GM18511 (cell line): ENCODE results near the gene PLA2G4A.

Experiments used
- ATAC-seq: cut with Tn5 transposase; IDR thresholded peaks from one replicate; pipeline ENCODE4 v1.9.1; 2021; ENCODE audit warnings: mild to moderate bottlenecking, moderate library complexity; ENCODE audit not compliant: unreplicated experiment

Gene PLA2G4A

DNA sequence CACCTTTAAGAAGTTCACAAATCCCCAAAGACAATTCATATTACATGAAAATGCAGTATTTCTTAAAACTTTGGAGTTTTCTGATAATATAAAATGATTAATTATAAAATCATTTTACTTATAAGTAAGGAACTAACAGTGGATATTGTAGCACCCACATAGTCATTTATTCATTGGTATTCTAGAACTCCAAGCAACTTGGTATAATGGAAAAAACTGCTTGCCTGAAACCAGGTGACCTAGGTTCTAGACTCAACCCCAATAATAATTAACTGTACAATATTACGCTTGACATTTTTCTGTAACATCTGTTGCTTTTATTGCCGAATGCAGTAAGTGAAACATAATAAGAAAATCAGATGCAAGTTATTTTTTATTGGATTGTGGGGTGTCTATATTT, 2.4 kb downstream of the PLA2G4A start:
- ATAC-seq: no peak

DNA sequence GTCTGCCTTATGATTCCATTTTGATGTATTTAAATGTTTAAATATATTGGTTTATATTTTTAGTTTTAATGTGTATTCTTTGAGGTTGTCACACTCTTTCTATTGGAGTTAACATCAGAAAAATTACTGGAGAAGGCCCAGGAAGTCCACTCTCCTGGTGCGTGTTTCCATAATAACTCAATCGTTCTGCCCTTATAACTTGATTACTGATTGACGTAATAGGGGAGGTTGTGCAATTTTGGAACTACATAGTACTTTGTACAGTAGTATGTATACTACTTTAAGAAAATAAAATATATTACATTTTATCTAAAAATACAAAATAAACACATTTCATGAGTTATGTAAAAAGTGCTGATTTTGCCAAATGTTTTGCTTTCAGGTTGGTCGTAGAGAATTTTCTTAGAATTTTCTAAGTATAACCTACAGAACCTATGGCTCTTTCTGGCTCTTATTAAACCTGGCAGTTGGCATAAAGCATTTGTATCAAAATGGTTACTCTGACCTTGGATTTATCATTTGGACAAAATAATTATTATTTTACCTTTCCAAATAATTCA, 5.7 kb downstream of the PLA2G4A start:
- ATAC-seq: no peak

DNA sequence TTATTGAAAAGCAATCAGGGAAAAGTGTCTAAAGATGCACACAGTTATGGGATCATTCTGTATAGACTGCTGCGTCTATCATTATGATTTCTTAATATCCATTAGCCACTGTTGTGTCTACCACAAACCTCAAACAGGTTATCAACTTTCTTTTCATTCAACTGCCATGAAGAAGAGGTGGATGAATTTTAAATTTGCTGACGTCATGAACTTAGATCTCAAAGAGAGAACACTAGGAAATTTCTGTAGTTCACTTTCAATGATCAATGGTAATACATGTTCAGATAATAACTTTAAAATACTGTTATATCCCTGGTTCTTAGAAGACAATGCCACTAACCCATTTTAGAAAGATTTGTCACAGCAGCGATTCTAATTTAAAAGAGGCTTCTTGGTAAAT, 6.7 kb downstream of the PLA2G4A start:
- ATAC-seq: no peak

DNA sequence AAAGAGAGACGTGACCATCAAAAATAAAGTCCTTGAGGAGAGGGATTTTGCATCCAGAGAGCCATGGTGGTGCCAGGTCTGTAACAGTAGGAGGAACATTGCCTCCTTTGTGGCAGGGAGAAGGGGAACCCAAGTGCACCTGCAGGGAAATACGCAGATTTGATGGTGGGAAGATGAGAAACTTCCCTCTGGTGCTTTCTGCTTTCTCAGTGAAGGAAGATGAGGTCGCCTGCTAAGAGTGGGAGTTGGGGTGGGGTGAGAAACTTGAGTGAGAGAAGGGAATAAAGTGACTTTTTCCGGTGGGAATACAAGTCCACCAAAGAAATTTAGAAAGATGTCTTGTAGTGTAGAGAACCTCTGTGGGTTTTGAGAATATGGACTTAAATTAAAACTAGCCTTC, 9.1 kb downstream of the PLA2G4A start:
- no peak for ATAC-seq

DNA sequence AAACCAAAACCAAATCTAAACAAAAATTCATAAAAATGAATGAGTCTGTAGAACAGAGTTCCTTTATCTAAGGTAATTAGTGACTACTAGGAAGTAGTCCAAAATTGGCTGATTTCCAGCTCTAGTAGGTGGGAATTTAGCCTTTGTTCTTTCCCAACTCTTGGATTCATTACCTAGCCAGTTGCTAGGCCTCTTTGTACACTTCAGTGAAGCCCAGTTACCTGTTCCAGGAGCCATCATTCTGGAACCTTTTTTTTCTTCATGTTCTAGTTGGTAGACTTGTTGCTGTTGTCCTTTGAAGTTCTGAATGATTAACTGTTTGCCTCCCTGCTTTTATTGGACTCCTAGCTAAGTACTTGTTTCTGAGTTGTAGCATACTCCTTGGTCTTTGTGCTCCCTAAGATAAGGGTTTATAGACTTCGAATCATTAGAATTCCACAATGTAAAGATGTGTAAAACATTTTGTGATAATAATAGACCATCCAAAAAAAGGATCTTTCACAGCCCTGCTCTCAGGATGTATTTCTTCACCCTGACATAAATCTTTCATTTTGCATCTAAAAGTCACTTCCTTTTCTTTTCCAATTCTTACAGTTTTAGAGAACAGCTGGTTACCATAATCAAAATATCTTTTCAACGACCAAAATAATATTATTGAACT, 9.8 kb downstream of the PLA2G4A start:
- ATAC-seq: no peak

DNA sequence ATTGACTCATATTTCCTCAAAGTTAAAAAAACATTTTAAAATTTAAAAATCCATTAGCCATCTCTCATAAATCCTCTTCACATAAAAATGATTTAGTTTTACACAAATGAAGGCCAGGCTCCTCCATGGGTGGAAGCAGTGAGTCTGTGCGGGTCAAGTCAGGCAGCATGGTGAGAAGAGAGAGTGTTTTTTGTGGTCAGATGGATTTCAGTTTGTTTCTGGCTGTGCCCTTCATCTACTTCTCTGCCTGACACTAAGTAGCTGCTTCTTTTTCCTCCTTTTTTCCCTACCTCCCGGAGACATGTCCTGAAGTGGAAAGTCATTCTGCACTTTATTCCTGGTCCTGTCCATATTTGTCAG, 10.3 kb downstream of the PLA2G4A start:
- peak; percentile 58 for ATAC-seq

DNA sequence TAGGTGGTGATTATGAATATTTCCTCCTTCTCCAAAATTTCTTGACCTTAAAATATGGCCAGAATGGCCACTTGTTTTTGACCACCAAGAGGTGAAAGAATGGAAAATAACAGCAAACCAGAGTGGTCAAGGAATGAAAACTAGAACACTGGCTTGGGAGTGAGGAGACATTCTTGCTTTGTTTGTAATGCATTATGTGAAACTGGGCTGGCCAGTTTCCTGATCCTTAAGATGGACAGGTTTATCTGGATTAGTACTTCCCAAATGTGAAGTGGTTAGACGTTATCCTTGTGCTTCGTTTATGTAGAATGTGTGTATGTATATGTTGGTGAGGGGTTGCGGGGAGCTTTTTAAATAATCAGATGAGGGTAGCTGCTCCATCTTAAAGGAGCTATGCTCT, 12.8 kb downstream of the PLA2G4A start:
- no peak for ATAC-seq

DNA sequence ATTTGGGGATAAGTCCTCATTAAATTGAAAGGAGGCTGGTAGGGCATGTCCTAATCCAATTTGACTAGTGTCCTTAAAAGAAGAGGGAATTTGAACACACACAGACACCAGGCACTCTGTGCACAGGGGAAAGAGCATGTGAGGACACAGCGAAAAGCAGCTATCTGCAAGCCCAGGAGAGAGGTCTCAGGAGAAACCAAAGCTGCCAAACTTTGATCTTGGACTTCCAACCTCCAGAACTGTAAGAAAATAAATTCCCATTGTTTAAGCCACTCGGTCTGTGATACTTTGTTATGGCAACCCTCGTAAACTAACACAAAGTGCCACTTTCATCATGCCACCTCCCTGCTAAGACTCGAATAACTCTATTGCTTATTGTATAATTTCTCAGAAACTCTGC, 13.8 kb downstream of the PLA2G4A start:
- no peak for ATAC-seq

DNA sequence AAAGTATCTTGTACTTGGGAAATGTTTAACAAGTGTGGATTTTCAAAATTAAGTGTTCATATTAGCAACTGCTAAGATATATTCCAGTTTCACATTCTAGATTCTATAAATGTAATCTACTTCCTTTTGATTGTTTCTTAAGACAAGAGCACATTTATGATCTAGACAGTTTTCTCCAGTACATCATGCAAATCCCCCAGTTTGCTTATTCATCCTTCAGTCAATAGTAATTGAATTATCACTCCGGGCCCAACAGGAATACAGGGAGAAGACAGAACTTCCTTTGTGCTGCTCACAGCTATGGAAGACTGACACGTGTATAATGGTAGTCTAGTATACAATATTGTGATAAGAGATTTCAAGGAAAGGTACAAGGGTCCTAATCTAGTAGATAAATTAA, 14.5 kb downstream of the PLA2G4A start:
- ATAC-seq: no peak

DNA sequence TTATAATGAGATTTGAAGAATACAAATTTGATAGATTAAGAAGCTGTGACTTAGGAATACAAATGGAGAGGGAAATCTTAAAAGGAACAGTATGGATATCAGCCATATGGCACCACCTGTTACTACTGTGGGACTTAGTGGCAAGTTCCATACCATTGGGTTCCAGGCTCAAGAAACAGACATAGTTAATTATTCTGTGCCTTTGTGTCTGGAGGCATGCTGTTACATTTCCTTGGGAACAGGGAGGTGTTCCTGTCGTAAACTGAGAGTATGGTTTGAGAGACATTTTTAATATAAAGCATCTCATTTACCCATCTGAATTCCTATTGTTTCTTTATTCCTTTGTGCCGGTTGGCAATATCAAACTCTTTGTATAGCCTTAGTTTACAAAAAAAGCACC, 15.2 kb downstream of the PLA2G4A start:
- no peak for ATAC-seq

DNA sequence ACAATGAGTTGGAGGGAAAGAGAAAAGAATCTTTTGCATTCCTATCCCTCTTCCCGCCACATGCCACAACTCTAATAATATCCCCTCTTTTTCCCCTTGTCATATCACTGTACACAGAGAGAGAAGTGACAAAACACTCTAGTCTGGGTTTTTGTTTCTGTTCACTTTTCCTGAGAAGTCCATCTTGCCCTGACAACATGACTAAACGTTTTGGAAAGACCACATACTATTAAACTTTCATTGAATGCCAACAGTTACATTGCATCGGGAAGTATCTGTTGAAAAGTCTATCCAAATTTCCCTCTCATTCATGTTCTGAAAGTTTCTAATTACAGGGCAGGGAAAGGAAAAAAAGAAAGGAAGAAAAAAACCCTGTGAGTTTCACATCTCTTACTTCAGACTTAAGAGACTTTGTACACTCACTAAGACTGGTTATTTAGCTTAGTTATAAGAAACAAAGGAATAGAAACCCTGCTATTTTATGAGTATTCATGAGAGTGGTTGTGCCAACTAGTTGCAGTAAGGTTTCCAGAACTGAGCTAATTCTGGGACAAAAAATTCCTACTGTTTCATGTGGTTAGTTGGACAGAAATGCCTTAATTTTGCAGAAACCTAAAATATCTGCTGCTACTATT, 16.9 kb downstream of the PLA2G4A start:
- no peak for ATAC-seq

DNA sequence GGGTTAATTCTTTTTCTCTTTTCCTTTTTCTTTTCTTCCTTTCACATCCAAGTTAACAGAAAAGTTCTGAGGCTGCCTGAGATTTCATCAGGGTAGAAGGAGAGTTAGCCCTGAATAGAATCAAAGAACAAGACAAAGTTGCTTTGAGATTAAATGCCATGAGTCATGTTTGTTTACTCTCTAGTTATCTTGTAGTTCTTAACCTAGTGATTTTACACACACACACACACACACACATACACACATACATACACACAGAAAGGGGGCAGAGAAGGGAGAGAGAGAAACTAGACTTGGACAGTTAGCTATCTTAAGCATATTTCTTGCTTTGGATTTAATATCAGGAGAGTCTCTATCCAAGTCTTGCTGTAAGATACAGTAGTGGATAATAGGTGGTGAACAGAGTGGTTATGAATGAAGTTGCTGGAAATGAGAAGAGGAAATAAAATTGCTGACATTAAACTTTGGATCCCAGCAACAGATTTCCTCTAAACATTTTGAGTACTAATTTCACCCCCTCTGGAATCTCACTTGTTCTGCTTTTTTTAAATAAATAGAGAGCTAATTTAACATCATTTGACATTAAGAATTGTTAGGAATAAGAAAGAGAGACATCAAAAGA, 19.9 kb downstream of the PLA2G4A start:
- no peak for ATAC-seq

DNA sequence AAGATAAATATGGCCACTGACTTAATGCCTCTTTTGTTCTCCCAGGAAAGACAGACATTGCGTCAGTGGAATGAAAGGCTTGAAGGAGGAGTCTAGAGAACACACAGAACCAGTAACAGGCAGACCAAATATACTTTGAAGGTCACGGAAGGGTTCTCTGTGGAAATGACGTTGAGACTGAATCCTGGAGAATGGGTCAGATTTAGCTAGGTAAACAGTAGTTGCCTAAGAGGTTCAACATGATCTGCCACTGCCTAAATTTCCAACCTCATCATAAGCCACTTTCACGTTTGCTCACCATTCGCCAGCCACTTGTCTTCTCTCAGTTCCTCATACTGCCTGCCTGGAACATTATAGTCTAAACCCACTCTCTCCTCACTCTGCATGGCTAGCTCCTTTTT, 20.5 kb downstream of the PLA2G4A start:
- peak; percentile 95 for ATAC-seq

DNA sequence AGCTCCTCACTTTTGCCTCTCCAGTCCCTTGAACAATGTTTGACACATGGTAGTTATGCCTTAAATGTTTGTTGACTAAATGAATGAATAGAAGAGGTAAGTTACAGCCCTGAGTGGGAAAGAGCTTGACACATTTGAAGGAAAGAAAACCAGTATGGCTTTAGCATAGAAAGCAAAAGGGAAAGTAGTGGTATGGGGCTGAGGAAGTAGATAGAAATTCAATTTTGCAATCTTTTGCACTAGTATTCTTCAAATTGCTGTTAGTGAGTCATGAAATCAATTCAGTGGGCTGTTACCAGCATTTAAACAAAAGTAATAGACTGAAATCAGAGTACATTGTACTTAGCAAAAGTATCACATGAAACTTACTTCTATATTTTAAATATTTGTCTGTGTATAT, 21.1 kb downstream of the PLA2G4A start:
- ATAC-seq: peak; percentile 57

DNA sequence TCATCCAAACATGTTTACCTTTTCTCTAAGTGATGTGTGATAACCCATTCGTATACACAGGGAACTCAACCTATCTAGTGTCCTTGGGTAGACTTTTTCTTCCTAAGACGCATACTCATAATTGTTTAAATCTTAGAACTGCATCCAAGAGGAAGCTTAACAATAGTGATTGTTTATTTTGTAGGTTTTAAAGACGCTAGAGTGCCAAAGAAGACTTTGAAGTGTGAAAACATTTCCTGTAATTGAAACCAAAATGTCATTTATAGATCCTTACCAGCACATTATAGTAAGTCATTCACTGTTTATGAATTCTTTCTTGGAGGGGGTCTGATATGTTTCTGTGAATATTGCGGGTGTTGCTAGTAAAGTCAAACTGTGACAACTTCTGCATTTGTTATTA, 25.4 kb downstream of the PLA2G4A start:
- ATAC-seq: no peak

DNA sequence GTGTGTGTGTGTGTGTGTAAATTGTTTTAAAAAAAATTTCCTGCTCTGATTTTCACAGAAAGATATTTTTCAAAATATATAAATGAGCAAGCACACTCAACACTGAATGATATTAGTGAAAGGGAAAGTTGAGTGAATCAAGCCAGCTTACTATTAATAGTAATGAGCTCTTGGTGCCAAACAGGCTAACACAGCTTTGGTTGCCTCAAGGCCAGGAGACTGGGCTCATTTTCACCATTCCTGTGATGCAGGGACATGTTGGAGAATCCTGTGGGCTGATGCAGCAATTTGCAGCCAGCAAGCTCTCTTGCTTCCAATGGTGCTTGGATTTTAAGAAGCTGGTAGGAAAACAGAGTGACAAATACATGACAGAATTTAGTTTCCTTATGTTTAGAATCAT, 30.2 kb downstream of the PLA2G4A start:
- peak; percentile 55 for ATAC-seq

DNA sequence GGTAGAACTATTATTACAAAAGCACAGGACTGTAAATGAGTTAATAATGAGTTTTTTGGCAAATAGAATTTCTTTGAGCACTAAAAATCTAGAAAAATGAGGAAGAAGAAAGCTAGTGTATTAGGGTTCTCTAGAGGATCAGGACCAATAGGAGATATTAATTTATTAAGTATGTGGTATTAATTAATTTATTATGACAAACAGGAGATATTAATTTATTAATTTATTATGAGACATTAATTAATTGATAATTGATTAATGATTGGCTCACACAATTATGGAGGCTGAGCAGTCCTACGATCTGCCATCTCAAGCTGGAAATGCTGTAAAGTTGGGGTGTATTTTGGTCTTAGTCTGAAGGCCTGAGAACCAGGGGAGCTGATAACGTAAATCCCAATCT, 31.2 kb downstream of the PLA2G4A start:
- no peak for ATAC-seq

DNA sequence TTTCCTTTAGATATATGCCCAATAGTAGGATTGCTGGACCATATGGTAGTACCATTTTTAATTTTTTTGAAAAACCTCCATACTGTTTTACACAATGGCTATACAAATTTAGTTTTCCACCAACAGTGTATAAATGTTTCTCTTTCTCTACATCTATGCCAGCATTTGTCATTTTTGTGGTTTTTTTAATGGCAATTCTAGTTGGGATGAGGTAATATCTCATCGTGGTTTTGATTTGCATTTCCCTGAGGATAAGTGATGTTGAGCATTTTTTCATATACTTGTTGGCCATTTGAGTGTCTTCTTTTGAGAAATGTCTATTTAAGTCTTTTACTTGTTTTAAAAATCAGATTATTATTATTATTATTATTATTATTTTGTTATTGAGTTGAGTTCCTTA, 35.5 kb downstream of the PLA2G4A start:
- no peak for ATAC-seq

DNA sequence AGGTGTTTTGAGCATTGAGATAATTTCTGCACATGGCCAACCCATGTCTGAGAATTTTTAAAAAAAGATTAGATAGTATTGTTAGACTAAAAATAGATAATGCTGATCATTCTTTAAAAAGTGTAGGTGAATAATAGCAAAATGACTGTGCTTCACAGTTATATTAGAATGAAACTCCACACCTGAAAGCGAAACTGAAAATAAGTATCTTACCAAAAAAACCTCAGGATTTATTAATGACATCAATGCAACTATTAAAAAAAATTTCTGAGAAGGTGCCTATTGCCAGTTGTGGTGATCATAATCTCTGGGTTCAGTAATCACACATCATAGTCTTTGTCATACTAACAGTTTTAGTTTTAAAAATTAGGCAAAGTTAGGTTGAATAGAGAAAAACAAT, 36.5 kb downstream of the PLA2G4A start:
- ATAC-seq: peak; percentile 93

DNA sequence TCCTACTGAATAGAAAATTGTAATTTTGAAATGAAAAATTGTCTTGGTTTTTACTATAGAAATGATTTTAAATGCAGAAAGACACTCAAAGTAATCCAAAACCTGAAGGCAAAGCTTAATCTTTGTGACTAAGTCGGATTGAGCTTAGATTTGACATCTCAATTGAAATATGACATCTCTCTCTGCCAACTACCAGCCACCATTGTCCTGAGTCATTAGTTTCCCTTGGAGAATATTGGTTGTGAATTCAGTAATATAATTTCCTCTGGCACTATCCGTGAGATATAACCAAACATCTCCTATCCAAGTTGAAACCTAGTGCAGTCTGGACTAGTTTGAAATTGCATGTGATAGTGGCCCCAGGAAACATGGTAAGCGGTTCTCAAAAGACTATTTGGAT, 37.1 kb downstream of the PLA2G4A start:
- no peak for ATAC-seq

DNA sequence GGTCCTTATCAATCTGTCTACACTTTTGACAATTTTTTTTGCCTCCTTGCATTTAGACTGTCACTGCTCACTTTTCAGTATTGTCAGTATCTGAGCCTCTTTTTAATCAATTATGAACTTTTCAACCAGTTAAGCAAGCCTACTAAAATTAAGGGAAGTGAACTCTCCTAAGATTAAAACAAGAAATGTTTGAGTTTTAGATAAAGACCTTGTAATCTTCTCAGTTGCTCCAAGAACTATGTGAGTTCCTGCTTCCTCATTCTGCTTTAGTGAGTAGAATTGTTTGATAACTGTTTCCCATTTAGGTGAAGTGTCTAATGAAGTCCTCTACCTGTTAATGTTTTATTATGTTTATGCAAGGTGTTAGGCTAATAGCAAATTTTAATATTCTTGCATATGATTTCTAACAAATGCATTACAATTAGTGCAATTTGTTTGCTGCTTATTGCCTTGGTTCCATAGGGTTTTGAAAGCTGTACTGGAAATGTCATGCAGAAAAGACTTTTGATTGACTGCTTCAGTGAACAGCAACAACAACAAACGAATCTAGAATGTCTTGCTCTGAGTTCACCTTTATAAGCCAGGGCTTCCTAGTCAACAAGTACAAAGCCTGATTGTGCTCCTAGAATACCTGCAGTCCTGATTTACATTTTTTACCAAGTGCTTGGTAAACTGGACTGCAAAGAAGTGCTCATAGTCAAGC, 40.9 kb downstream of the PLA2G4A start:
- ATAC-seq: no peak

DNA sequence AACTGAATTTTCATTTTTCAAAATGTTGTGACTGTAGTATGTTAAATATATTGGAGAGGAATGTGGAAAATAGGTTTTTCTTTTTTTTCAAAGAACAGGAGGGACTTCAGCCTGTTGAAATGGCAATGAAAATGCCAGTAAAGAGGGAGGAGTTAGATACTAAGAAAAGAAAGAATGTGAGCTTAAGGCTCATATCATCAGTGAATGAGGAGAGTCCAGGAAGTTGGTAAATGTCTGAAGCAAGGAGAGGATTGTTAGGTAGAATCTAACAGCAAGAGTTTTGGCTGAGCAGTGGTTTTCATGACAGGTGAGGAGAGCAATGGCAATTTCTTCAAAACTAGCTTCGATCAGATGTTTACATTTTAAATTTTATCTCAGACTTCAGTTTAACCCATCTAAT, 43.0 kb downstream of the PLA2G4A start:
- ATAC-seq: no peak
